K562 (cell line): ENCODE measurements around the gene LIPT2. TPM values are rescaled to one million over a fixed set of nuclear protein-coding genes. Genes with fewer than 3 reads are reported as not detected.

Experiments used
- ATAC-seq: fragments of 200-7000 bp; cut with Tn5 transposase; 3 replicates; pipeline ENCODE4 v1.9.1; 2020; ENCODE audit warnings: moderate library complexity
- BruUV-seq: library from RNA; stranded (reverse); fragments of 400-500 nt; replicated peaks from 2 replicates; lab custom pipeline; 2021; lab: Mats Ljungman, UMichigan
- CTCF ChIA-PET: fragments of 300-600 bp; formaldehyde crosslinking; extraction: SDS; loops from one replicate; lab custom pipeline; 2021; ENCODE audit warnings: low intra/inter-chr PET ratio; lab: Yijun Ruan, JAX
- POLR2A ChIA-PET: fragments of 300-600, 350-650 bp; sonication (Branson Sonifier 250); formaldehyde crosslinking; extraction: SDS; loops from one replicate; lab custom pipeline; 2021; ENCODE audit warnings: antibody characterized with exemption, inconsistent platforms; lab: Yijun Ruan, JAX
- DNase-seq, 4 experiments: peaks; one replicate each; pipeline versions ENCODE4 v3.0.0 to v3.0.0-alpha.2; 2011 to 2018; ENCODE audit warnings: low spot score in 3 of 4, mixed read lengths in 3 of 4; ENCODE audit errors: extremely low read depth in 1 of 4
- FAIRE-seq: peaks from 2 replicates; lab custom pipeline; 2011; peaks lifted over from hg19 to GRCh38; lab: Jason Lieb, UNC
- H2AFZ ChIP-seq: 2 replicates; pipeline ENCODE4 v1.6.0; 2011; ENCODE audit warnings: low read depth, low read length, control low read depth, inconsistent platforms
- H3K27ac ChIP-seq: fragments of 200-600 bp; 3 replicates; pipeline ENCODE4 v1.8.0; 2011; ENCODE audit warnings: low read depth, mild to moderate bottlenecking, control low read depth, inconsistent platforms, low read length, moderate library complexity, mixed read lengths; ENCODE audit errors: extremely low read depth
- H3K27me3 ChIP-seq, 2 experiments: fragments of 300-600 bp in 1 of 2; 2 replicates in 1 of 2; 3 replicates in 1 of 2; pipeline versions ENCODE4 v1.6.0 to v1.8.0; 2011; ENCODE audit warnings: inconsistent platforms in 2 of 2, low read length in 2 of 2, mild to moderate bottlenecking in 1 of 2, mixed read lengths in 1 of 2, moderate library complexity in 1 of 2; ENCODE audit not compliant: control insufficient read depth in 2 of 2, insufficient read depth in 2 of 2
- H3K36me3 ChIP-seq: fragments of 300-600 bp; 3 replicates; pipeline ENCODE4 v1.8.0; 2011; ENCODE audit warnings: mild to moderate bottlenecking, low read length, inconsistent platforms; ENCODE audit not compliant: control insufficient read depth, insufficient read depth
- H3K4me1 ChIP-seq, 2 experiments: fragments of 200-600 bp in 1 of 2; replicated peaks in 1 of 2; 2 replicates in 1 of 2; 3 replicates in 1 of 2; pipeline versions ENCODE4 v1.5.1 to v1.8.0; 2011; ENCODE audit warnings: inconsistent platforms in 2 of 2, low read length in 2 of 2, mild to moderate bottlenecking in 1 of 2, mixed read lengths in 1 of 2, moderate library complexity in 1 of 2; ENCODE audit not compliant: control insufficient read depth in 2 of 2, insufficient read depth in 2 of 2
- H3K4me2 ChIP-seq: 2 replicates; pipeline ENCODE4 v1.6.1; 2011; ENCODE audit warnings: low read length, control low read depth, inconsistent platforms, mixed read lengths; ENCODE audit not compliant: insufficient read depth
- H3K4me3 ChIP-seq: fragments of 200-600 bp; sonication (generic), shearing (Covaris generic); 2 replicates; pipeline ENCODE4 v1.5.1; 2016; ENCODE audit warnings: control low read depth, inconsistent platforms
- H3K79me2 ChIP-seq: fragments of 200-600 bp; 3 replicates; pipeline ENCODE4 v1.8.0; 2011; ENCODE audit warnings: low read length, inconsistent platforms; ENCODE audit not compliant: control insufficient read depth, insufficient read depth
- H3K9ac ChIP-seq, 2 experiments: 2 replicates each; pipeline versions ENCODE4 v1.6.0 to v1.6.1; 2011; ENCODE audit warnings: low read depth in 2 of 2, low read length in 2 of 2, control low read depth in 1 of 2, inconsistent platforms in 1 of 2, mild to moderate bottlenecking in 1 of 2, mixed read lengths in 1 of 2; ENCODE audit not compliant: insufficient read depth in 1 of 2
- H3K9me1 ChIP-seq: one replicate; pipeline ENCODE4 v1.6.0; 2011; ENCODE audit warnings: inconsistent platforms, mild to moderate bottlenecking, low read length, moderate library complexity; ENCODE audit not compliant: control insufficient read depth, insufficient read depth
- H3K9me3 ChIP-seq: replicated peaks from 2 replicates; pipeline ENCODE4 v1.5.1; 2011; ENCODE audit warnings: low read depth, low read length, inconsistent platforms; ENCODE audit not compliant: control insufficient read depth, insufficient read depth
- H4K20me1 ChIP-seq: replicated peaks from 2 replicates; pipeline ENCODE4 v1.6.1; 2011; ENCODE audit warnings: low read length, inconsistent platforms, mixed read lengths; ENCODE audit not compliant: control insufficient read depth, insufficient read depth
- AFF4 ChIP-seq: sonication (generic); formaldehyde crosslinking; IDR thresholded peaks from 2 replicates; pipeline ENCODE4 v1.8.0; 2023; ENCODE audit warnings: mild to moderate bottlenecking, missing genetic modification reagents
- FOXA3 ChIP-seq, 2 experiments: fragments of 450-650 bp in 1 of 2; sonication (generic) in 1 of 2; formaldehyde crosslinking; IDR thresholded peaks in 1 of 2; conservative IDR thresholded peaks in 1 of 2; 2 replicates each; pipeline versions ENCODE4 v1.4.0 to v1.8.0; 2020 to 2022; ENCODE audit warnings: mild to moderate bottlenecking in 2 of 2, missing genetic modification reagents in 1 of 2
- FOXK2 ChIP-seq, 2 experiments: fragments of 450-650 bp; IDR thresholded peaks in 1 of 2; conservative IDR thresholded peaks in 1 of 2; 2 replicates each; pipeline ENCODE4 v1.6.1; 2016; ENCODE audit warnings: low read depth in 2 of 2, mild to moderate bottlenecking in 1 of 2
- MEF2A ChIP-seq: IDR thresholded peaks from 2 replicates; pipeline ENCODE4 v1.6.1; 2011; ENCODE audit warnings: low read depth, mild to moderate bottlenecking, low read length, moderate library complexity; ENCODE audit not compliant: control insufficient read depth
- MLX ChIP-seq, 2 experiments: fragments of 450-650 bp in 1 of 2; sonication (generic) in 1 of 2; formaldehyde crosslinking; conservative IDR thresholded peaks; 2 replicates each; pipeline versions ENCODE4 v1.4.0 to v1.8.1; 2020 to 2022; ENCODE audit warnings: mild to moderate bottlenecking in 1 of 2, missing genetic modification reagents in 1 of 2
- NFE2 ChIP-seq: IDR thresholded peaks from 2 replicates; pipeline ENCODE4 v1.6.1; 2014; ENCODE audit warnings: antibody characterized with exemption, low read depth
- NR2C2 ChIP-seq, 2 experiments: fragments of 200-800 bp in 1 of 2; sonication (Bioruptor generic) in 1 of 2; sonication (generic) in 1 of 2; formaldehyde crosslinking in 1 of 2; IDR thresholded peaks; 2 replicates each; pipeline versions ENCODE4 v1.6.1 to v1.8.0; 2016 to 2022; ENCODE audit warnings: mild to moderate bottlenecking in 1 of 2, missing compliant biosample characterization in 1 of 2, missing genetic modification characterization in 1 of 2, missing genetic modification reagents in 1 of 2
- NR3C1 ChIP-seq: sonication (generic); formaldehyde crosslinking; IDR thresholded peaks from 2 replicates; pipeline ENCODE4 v1.8.1; 2022; ENCODE audit warnings: missing genetic modification reagents
- PHB ChIP-seq: fragments of 250-450 bp; sonication (Bioruptor Pico); IDR thresholded peaks from 2 replicates; pipeline ENCODE4 v1.5.0; 2021
- PTTG1 ChIP-seq: fragments of 450-650 bp; IDR thresholded peaks from 2 replicates; pipeline ENCODE4 v1.6.1; 2016; ENCODE audit warnings: low read depth, mild to moderate bottlenecking, missing genetic modification characterization, missing compliant biosample characterization
- ZNF184 ChIP-seq: sonication (generic); formaldehyde crosslinking; IDR thresholded peaks from 2 replicates; pipeline ENCODE4 v1.5.0; 2020; ENCODE audit warnings: missing genetic modification reagents
- WGBS: fragments of 100-300 bp; shearing (Covaris generic); methylation state at CpG from one replicate; pipeline ENCODE4 v1.1.6; 2016; ENCODE audit warnings: low coverage, mixed read lengths; ENCODE audit not compliant: insufficient coverage; ENCODE audit errors: missing lambda C conversion rate; 5-methylcytosine and 5-hydroxymethylcytosine counted together
- in situ Hi-C: fragments of 300-500 bp; cut with MboI; formaldehyde crosslinking; loops from 4 replicates; pipeline ENCODE4 v1.15.0; 2018; ENCODE audit warnings: inconsistent platforms, mixed read lengths
- intact Hi-C: fragments of 100-400 bp; cut with micrococcal nuclease; formaldehyde crosslinking; loops from 2 replicates; pipeline ENCODE4 v1.14.2; 2022
- polyA plus RNA-seq, 8 experiments: library from polyadenylated mRNA; depleted of rRNA in 4 of 8; stranded (reverse) in 5 of 8; unstranded in 3 of 8; fragments of >200 nt; fragmentation: Nextera tagmentation in 2 of 8; fragmentation: Illumina TruSeq in 1 of 8; extraction: Ambion mirVana in 2 of 8; extraction: Trizol in 1 of 8; gene quantifications; 2 replicates each; pipeline versions ENCODE4 v1.2.1 to v1.2.3, GENCODE V29; 2011 to 2014; ENCODE audit warnings: inconsistent platforms in 1 of 8, missing spikeins in 1 of 8
- total RNA-seq, 7 experiments: library from RNA; depleted of rRNA in 6 of 7; stranded (reverse); fragments of >200 nt in 6 of 7; fragmentation: Illumina TruSeq in 2 of 7; extraction: Trizol in 2 of 7; gene quantifications; 2 replicates each; pipeline versions ENCODE4 v1.2.1 to v1.2.3, GENCODE V29; 2011 to 2021; ENCODE audit warnings: low replicate concordance in 1 of 7
- TF ChIP-seq, protein P1 (sequence below): fragments of 450-650 bp; formaldehyde crosslinking; conservative IDR thresholded peaks from 2 replicates; pipeline ENCODE4 v1.4.0; 2022; ENCODE audit warnings: mild to moderate bottlenecking, missing genetic modification characterization
- TF ChIP-seq, protein P2 (sequence below), 3 experiments: IDR thresholded peaks in 2 of 3; conservative IDR thresholded peaks in 1 of 3; 2 replicates each; pipeline ENCODE4 v1.5.1; 2011 to 2012; ENCODE audit warnings: low read length in 3 of 3, mild to moderate bottlenecking in 3 of 3, control low read depth in 2 of 3, improper control_type of control experiment in 1 of 3, inconsistent platforms in 1 of 3, low read depth in 1 of 3, mixed read lengths in 1 of 3, moderate library complexity in 1 of 3; ENCODE audit not compliant: insufficient read depth in 2 of 3

Gene LIPT2
- total and polyA plus RNA-seq, 9 of the 15 experiments (the other 6 are each of a cell fraction or from before 2014, with no cell fraction given): 1.00 to 5.2 (median 3.5) TPM

- intact Hi-C loops: no loop called here
- POLR2A ChIA-PET: interaction anchor here (0.5 to 1.6 kb wide), 2 partner anchors 10 to 15 kb away, joined by 3 to 5 read pairs; no protein-coding TSS in a partner anchor
- TF ChIP-seq, protein P1, sequence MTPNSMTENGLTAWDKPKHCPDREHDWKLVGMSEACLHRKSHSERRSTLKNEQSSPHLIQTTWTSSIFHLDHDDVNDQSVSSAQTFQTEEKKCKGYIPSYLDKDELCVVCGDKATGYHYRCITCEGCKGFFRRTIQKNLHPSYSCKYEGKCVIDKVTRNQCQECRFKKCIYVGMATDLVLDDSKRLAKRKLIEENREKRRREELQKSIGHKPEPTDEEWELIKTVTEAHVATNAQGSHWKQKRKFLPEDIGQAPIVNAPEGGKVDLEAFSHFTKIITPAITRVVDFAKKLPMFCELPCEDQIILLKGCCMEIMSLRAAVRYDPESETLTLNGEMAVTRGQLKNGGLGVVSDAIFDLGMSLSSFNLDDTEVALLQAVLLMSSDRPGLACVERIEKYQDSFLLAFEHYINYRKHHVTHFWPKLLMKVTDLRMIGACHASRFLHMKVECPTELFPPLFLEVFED (CRISPR knock-in tag): no peak
- no peak for TF ChIP-seq MLX (CRISPR knock-in tag; conservative IDR thresholded peaks at IDR 0.05)
- no peak for TF ChIP-seq PTTG1
- no peak for TF ChIP-seq NFE2
- TF ChIP-seq AFF4: no peak
- TF ChIP-seq NR2C2 (CRISPR knock-in tag; IDR thresholded peaks at IDR 0.05): no peak
- TF ChIP-seq NR2C2 (tag; IDR thresholded peaks at IDR 0.05): no peak
- TF ChIP-seq FOXA3 (CRISPR knock-in tag; conservative IDR thresholded peaks at IDR 0.05 in 1 of 2, IDR thresholded peaks at IDR 0.05 in 1 of 2): no peak
- TF ChIP-seq, protein P2, sequence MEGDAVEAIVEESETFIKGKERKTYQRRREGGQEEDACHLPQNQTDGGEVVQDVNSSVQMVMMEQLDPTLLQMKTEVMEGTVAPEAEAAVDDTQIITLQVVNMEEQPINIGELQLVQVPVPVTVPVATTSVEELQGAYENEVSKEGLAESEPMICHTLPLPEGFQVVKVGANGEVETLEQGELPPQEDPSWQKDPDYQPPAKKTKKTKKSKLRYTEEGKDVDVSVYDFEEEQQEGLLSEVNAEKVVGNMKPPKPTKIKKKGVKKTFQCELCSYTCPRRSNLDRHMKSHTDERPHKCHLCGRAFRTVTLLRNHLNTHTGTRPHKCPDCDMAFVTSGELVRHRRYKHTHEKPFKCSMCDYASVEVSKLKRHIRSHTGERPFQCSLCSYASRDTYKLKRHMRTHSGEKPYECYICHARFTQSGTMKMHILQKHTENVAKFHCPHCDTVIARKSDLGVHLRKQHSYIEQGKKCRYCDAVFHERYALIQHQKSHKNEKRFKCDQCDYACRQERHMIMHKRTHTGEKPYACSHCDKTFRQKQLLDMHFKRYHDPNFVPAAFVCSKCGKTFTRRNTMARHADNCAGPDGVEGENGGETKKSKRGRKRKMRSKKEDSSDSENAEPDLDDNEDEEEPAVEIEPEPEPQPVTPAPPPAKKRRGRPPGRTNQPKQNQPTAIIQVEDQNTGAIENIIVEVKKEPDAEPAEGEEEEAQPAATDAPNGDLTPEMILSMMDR (IDR thresholded peaks at IDR 0.05 in 2 of 3, conservative IDR thresholded peaks at IDR 0.05 in 1 of 3; ENCODE audit: insufficient read depth in 2 of 3, low read depth in 1 of 3, low read length in 3 of 3): no peak
- no peak for TF ChIP-seq ZNF184 (CRISPR knock-in tag)
- TF ChIP-seq NR3C1: no peak
- no peak for TF ChIP-seq FOXK2 (conservative IDR thresholded peaks at IDR 0.05 in 1 of 2, IDR thresholded peaks at IDR 0.05 in 1 of 2; ENCODE audit: low read depth in 2 of 2)
- TF ChIP-seq MEF2A: no peak
- no peak for TF ChIP-seq PHB
These were observed 49.2 kb downstream of the LIPT2 start for GRCh38 chr11:74444173-74444826.

More at GRCh38 chr11:74444173-74444826, 49.2 kb downstream of the LIPT2 start:
- H3K4me1 ChIP-seq: peaks cover 0 to 6% of the 10 kb centered on the region in 2 experiments; a peak in 2 of 5 replicates
- 31% methylated on average over 5 of the region's 9 CpGs for WGBS
- H3K9ac ChIP-seq: no peak overlapping the region
- ATAC-seq (no peak), FAIRE-seq (no peak), DNase-seq (no peak)
- H3K9me3 ChIP-seq: no peaks in the 10 kb centered on the region
- no TSS peak for BruUV-seq
- CTCF ChIA-PET: no interaction called here
- no peak overlapping the region for H3K4me3 ChIP-seq
- in situ Hi-C loops: loop anchor here (5.0 to 10.0 kb wide), 2 partner anchors 119 to 192 kb away; no protein-coding TSS in a partner anchor
- no peaks in the 10 kb centered on the region for H4K20me1 ChIP-seq
- H3K27me3 ChIP-seq: no peaks in the 10 kb centered on the region; a peak in 2 of 5 replicates
- no peak overlapping the region for H3K27ac ChIP-seq
- no peaks in the 10 kb centered on the region for H3K36me3 ChIP-seq
- no peak overlapping the region for H2AFZ ChIP-seq
- H3K9me1 ChIP-seq: no peaks in the 10 kb centered on the region
- no peaks in the 10 kb centered on the region for H3K79me2 ChIP-seq
- no peak overlapping the region for H3K4me2 ChIP-seq
